Measurements from ENCODE around the gene ADARB2. TPM values are rescaled to one million over a fixed set of nuclear protein-coding genes. Genes with fewer than 3 reads are reported as not detected.
A peak's percentile ranks its signal among the peaks of the same experiment; 100 is the strongest.

The ADARB2 gene
- total and polyA plus RNA-seq, 2 experiments from 2014 or later = 1.6 to 3.1 TPM

GRCh38 chr10:1379601-1380000 lies 357.7 kb downstream of the ADARB2 start:
- Histone ChIP-seq H3K9me3 (ENCODE audit: low read depth) (no peaks in the 10 kb centered on the region), H3K4me3 (no peak overlapping the region), H3K36me3 (no peaks in the 10 kb centered on the region), H3K4me1 (ENCODE audit: low read depth) (no peaks in the 10 kb centered on the region), H3K27ac (no peak overlapping the region), H3K27me3 (peaks cover 10% of the 10 kb centered on the region)
- peak in 1 of 2 donors; percentile 26 for DNase-seq (ENCODE audit: low read depth in 1 of 2, low spot score in 1 of 2)
- no peak for TF ChIP-seq CTCF (IDR thresholded peaks at IDR 0.05; ENCODE audit: low read depth, low read length)

DNA sequence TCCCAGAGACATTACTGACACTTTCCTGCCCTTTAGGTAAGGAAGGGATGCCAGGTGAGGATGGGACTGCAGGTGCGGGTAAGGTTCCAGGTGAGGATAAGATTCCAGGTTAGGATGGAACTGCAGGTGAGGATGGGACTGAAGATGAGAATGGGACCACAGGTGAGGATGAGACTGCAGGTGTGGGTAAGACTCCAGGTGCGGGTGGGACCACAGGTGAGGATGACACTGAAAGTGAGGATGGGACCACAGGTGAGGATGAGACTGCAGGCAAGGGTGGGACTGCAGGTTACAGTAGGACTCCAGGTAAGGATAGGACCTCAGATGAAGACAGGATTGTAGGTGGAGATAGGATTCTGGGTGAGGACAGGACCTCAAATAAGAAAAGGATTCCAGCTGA lies 358.9 kb downstream of the ADARB2 start:
- no peaks in the 10 kb centered on the region for H3K9me3 ChIP-seq (ENCODE audit: low read depth)
- no peaks in the 10 kb centered on the region for H3K36me3 ChIP-seq
- TF ChIP-seq CTCF (IDR thresholded peaks at IDR 0.05; ENCODE audit: low read depth, low read length) = no peak
- no peak for DNase-seq (ENCODE audit: low read depth in 1 of 2, low spot score in 1 of 2)
- peaks cover 10% of the 10 kb centered on the region for H3K27me3 ChIP-seq
- no peaks in the 10 kb centered on the region for H3K4me1 ChIP-seq (ENCODE audit: low read depth)
- no peak overlapping the region for H3K4me3 ChIP-seq
- H3K27ac ChIP-seq = no peak overlapping the region

DNA sequence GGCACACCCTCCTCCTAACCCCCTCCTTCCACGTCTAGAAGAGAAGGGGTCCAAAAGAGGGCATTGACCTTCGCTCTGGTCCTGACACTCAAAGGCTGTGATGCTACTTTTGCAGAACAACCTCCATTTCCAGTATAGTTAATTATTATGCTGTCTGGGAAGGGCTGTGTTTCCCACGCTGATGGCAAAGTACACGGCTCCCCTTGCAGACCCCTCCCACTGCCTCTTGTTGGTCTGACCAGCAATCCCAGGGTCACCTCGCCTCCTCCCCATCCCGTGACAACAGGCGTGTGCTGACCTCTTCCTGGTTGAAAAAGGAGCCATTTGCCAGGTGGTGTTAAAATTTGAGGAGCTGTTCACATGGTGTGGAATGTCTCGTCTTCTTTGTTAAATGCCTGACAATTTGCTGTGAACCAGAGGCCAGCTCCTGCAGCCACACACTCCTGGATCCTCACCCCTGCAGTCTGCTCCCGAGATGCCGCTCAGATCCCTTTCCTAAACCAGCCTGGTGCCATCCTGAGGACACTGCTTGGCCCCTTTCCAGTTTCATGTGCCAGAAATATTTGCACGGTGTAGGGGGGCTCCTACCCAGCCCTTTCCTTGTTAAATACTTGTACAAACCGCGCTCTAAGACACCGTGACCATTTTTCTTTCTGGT lies 359.5 kb downstream of the ADARB2 start:
- Histone ChIP-seq H3K27me3 (peaks cover 10% of the 10 kb centered on the region), H3K4me1 (ENCODE audit: low read depth) (no peaks in the 10 kb centered on the region), H3K4me3 (no peak overlapping the region), H3K27ac (no peak overlapping the region), H3K9me3 (ENCODE audit: low read depth) (no peaks in the 10 kb centered on the region), H3K36me3 (no peaks in the 10 kb centered on the region)
- no peak for DNase-seq (ENCODE audit: low read depth in 1 of 2, low spot score in 1 of 2)
- no peak for TF ChIP-seq CTCF (IDR thresholded peaks at IDR 0.05; ENCODE audit: low read depth, low read length)

DNA sequence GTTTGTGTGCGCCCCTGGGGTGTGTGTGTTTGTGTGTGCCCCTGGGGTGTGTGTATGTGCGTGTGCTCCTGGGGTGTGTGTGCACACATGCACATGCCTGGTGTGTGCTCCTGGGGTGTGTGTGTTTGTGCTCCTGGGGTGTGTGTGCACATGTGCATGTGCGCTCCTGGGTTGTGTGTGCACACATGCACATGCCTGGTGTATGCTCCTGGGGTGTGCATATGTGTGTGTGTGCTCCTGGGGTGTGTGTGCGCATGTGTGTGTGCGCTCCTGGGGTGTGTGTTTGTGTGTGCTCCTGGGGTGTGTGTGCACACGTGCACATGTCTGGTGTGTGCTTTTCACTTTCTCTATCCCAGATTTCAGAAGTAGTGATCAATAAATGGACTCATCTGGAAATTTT lies 360.1 kb downstream of the ADARB2 start:
- Histone ChIP-seq H3K27me3 (peaks cover 10% of the 10 kb centered on the region), H3K27ac (no peak overlapping the region), H3K36me3 (no peaks in the 10 kb centered on the region), H3K4me3 (no peak overlapping the region), H3K9me3 (ENCODE audit: low read depth) (no peaks in the 10 kb centered on the region), H3K4me1 (ENCODE audit: low read depth) (no peaks in the 10 kb centered on the region)
- no peak for DNase-seq (ENCODE audit: low read depth in 1 of 2, low spot score in 1 of 2)
- TF ChIP-seq CTCF (IDR thresholded peaks at IDR 0.05; ENCODE audit: low read depth, low read length) = no peak

GRCh38 chr10:1376384-1376945 lies 360.9 kb downstream of the ADARB2 start:
- TF ChIP-seq CTCF (IDR thresholded peaks at IDR 0.05; ENCODE audit: low read depth, low read length) = no peak
- H3K9me3 ChIP-seq (ENCODE audit: low read depth) = no peaks in the 10 kb centered on the region
- H3K4me3 ChIP-seq = no peak overlapping the region
- H3K4me1 ChIP-seq (ENCODE audit: low read depth) = no peaks in the 10 kb centered on the region
- DNase-seq (ENCODE audit: low read depth in 1 of 2, low spot score in 1 of 2) = no peak
- no peaks in the 10 kb centered on the region for H3K36me3 ChIP-seq
- H3K27ac ChIP-seq = no peak overlapping the region
- H3K27me3 ChIP-seq = peaks cover 2% of the 10 kb centered on the region
